ENCODE results near the gene GSK3A. TPM values are rescaled to one million over a fixed set of nuclear protein-coding genes. Genes with fewer than 3 reads are reported as not detected.
A peak's percentile ranks its signal among the peaks of the same experiment; 100 is the strongest.

Gene GSK3A
- total RNA-seq, 1 experiment from 2014 or later: 50.8 TPM

DNA sequence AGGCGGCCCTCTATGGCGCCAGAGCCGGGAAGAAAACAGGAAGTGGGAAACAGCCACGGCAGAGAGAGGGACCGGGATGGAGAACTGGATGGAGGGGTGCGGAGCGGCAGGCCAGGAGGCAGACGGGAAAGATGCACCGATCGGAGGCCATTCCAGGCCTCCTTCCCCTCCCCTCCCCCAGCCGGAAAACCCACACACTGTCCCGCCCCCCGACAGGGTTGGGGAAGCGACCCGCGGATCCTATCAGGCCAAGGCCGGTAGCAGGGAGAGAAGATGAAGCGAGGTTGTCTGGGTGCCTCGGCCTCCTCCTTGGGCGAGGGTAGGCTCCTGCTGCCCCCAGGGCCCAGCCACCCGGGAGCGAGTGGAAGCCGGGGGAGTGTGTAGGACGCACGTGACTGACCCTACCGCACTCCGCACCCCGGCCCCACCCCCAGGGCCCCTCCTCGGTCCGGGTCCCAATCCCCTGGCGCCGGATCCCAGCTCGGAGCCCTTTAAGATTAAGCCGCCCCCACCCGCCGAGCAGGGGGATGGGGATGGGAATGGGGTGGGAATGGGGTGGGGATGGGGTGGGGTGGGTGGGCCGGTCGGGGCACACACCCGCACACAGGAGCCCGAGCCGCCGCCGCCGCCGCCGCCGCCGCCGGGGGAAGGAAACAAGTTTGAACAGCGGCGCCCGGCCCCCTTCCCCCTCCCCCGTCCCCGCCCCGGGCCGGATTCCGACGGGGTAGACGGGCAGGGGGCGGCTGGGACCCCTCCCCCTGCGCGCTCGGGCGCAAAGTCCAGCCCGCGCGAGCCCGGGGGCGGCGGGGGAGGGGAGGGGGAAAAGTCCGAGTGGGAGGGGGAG is 11.1 kb upstream of the GSK3A start (continued):
- TF ChIP-seq, protein P1, sequence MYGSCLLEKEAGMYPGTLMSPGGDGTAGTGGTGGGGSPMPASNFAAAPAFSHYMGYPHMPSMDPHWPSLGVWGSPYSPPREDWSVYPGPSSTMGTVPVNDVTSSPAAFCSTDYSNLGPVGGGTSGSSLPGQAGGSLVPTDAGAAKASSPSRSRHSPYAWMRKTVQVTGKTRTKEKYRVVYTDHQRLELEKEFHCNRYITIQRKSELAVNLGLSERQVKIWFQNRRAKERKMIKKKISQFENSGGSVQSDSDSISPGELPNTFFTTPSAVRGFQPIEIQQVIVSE (CRISPR knock-in tag; IDR thresholded peaks at IDR 0.05; ENCODE audit: borderline replicate concordance): no peak
- TF ChIP-seq, protein P2, sequence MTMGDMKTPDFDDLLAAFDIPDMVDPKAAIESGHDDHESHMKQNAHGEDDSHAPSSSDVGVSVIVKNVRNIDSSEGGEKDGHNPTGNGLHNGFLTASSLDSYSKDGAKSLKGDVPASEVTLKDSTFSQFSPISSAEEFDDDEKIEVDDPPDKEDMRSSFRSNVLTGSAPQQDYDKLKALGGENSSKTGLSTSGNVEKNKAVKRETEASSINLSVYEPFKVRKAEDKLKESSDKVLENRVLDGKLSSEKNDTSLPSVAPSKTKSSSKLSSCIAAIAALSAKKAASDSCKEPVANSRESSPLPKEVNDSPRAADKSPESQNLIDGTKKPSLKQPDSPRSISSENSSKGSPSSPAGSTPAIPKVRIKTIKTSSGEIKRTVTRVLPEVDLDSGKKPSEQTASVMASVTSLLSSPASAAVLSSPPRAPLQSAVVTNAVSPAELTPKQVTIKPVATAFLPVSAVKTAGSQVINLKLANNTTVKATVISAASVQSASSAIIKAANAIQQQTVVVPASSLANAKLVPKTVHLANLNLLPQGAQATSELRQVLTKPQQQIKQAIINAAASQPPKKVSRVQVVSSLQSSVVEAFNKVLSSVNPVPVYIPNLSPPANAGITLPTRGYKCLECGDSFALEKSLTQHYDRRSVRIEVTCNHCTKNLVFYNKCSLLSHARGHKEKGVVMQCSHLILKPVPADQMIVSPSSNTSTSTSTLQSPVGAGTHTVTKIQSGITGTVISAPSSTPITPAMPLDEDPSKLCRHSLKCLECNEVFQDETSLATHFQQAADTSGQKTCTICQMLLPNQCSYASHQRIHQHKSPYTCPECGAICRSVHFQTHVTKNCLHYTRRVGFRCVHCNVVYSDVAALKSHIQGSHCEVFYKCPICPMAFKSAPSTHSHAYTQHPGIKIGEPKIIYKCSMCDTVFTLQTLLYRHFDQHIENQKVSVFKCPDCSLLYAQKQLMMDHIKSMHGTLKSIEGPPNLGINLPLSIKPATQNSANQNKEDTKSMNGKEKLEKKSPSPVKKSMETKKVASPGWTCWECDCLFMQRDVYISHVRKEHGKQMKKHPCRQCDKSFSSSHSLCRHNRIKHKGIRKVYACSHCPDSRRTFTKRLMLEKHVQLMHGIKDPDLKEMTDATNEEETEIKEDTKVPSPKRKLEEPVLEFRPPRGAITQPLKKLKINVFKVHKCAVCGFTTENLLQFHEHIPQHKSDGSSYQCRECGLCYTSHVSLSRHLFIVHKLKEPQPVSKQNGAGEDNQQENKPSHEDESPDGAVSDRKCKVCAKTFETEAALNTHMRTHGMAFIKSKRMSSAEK (CRISPR knock-in tag; IDR thresholded peaks at IDR 0.05; ENCODE audit: borderline replicate concordance): no peak

DNA sequence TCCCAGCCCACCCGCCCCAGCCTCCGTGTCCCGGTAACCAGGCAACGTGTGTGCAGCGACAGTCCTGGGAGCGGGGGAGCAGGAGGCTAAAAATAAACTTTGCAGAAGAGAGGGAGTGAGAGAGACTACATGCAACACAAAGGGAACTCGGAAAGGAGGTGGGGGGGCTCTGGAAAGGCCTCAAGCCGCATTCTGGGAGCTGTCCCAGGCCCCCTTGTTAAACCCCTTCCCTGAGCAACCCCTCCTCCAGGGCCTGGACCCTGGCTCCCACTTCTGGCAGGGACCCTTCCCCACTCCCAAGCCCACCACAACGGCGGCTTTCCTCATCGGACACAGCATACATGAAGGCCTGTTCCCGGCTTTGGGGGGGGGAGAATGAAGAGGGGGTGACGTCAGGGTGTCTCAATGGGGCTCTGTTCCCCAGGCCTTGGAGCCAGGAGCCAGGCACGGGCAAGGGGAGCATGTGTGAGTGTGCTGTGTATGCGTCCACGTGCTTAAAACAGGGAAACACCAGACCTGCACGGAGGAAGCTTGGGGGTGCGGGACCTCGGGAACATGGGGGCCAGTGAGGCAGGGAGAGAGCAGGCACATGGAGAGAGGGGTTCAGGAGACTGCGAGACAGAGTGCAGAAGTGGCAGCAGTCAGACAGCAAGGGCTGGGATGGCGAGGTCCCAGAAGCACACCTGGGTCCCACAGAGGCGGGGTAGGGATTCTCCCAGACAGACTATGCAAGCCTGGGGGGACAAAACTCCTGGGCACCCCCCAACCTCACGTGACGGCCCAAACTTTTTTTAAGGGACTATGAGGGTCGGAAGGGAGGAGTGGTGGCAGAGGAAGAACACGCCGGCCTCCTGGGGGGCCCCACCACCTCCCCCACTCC is 10.2 kb upstream of the GSK3A start:
- Mint-ChIP-seq H3K4me3 (peak overlapping the region; percentile 90), H3K36me3 (no peaks in the 10 kb centered on the region), H3K27ac (peak overlapping the region; percentile 99), H3K4me1 (peaks cover 32% of the 10 kb centered on the region), H3K9me3 (no peaks in the 10 kb centered on the region), H3K27me3 (ENCODE audit: low read depth) (peaks cover 11% of the 10 kb centered on the region)
- ATAC-seq: no peak
- CTCF ChIA-PET: interaction anchor here (1.0 to 3.5 kb wide), 4 partner anchors 8 to 27 kb away, joined by 3 to 26 read pairs (median 4); no protein-coding TSS in a partner anchor
- TF ChIP-seq, protein P3, sequence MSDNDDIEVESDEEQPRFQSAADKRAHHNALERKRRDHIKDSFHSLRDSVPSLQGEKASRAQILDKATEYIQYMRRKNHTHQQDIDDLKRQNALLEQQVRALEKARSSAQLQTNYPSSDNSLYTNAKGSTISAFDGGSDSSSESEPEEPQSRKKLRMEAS (CRISPR knock-in tag; IDR thresholded peaks at IDR 0.05): 0 out of 2 replicates have a peak, but pooled peaks have one; percentile 48
- no peak for TF ChIP-seq ZBTB21 (CRISPR knock-in tag; IDR thresholded peaks at IDR 0.05; ENCODE audit: borderline replicate concordance)
- TF ChIP-seq, protein P4, sequence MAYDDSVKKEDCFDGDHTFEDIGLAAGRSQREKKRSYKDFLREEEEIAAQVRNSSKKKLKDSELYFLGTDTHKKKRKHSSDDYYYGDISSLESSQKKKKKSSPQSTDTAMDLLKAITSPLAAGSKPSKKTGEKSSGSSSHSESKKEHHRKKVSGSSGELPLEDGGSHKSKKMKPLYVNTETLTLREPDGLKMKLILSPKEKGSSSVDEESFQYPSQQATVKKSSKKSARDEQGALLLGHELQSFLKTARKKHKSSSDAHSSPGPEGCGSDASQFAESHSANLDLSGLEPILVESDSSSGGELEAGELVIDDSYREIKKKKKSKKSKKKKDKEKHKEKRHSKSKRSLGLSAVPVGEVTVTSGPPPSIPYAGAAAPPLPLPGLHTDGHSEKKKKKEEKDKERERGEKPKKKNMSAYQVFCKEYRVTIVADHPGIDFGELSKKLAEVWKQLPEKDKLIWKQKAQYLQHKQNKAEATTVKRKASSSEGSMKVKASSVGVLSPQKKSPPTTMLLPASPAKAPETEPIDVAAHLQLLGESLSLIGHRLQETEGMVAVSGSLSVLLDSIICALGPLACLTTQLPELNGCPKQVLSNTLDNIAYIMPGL (CRISPR knock-in tag; IDR thresholded peaks at IDR 0.05): 0 out of 2 replicates have a peak, but pooled peaks have one; percentile 16
- DNase-seq (ENCODE audit: low spot score): no peak
- POLR2A ChIA-PET: interaction anchor here (1.2 kb wide), 1 partner anchor 27 kb away, joined by 3 read pairs; no protein-coding TSS in a partner anchor

DNA sequence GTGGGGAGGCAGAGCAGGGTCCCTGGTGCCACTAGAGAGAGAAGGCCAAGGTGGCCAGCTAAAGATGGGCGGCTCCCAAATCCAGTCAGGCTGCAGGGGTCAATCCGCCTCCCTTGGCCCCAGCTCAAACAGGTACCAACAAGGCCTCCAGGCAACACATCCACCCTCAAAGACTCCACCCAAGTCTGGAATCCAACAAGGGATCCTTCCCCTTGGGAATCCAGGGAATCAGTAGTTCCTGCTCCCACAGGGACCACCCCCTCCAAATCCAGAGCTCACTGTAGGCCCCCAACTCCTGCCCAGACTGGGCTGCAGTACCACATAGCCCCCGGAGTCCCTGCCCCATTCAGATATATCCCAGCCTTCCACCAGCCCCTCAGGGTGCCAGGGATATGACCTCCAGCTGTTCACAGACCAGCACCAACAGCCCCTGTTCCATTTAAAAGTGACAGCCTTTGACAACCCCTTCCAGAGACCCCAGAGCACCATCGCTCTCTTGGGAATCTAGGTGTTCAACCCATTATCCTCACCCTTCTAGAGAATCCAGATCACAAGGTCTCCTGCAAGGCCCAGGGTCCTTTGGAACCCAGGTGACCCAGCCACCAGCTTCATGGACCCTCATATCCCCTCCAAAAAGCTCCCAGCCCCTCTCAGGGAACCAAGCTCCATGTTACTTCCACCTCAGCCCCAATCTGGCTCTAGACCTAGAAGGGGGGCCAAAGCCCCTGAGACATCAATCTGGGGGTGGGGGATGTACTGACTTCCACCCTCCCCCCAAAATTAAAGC is 9.4 kb upstream of the GSK3A start:
- Mint-ChIP-seq H3K36me3 (no peaks in the 10 kb centered on the region), H3K27me3 (ENCODE audit: low read depth) (peaks cover 7% of the 10 kb centered on the region), H3K9me3 (no peaks in the 10 kb centered on the region), H3K4me1 (peaks cover 35% of the 10 kb centered on the region), H3K4me3 (peak overlapping the region; percentile 90), H3K27ac (peak overlapping the region; percentile 87)
- no peak for DNase-seq (ENCODE audit: low spot score)
- no peak for ATAC-seq
- ChIA-PET CTCF (interaction anchor here (1.1 to 3.5 kb wide), 4 partner anchors 9 to 119 kb away, joined by 3 to 26 read pairs (median 4); partner anchors contain the start of gene POU2F2), POLR2A (interaction anchor here (1.2 kb wide), 2 partner anchors 16 to 28 kb away, joined by 3 read pairs; no protein-coding TSS in a partner anchor)
- TF ChIP-seq EMX1 (CRISPR knock-in tag; IDR thresholded peaks at IDR 0.05) (no peak), ZNF232 (CRISPR knock-in tag; IDR thresholded peaks at IDR 0.05) (no peak), ZNF121 (CRISPR knock-in tag; IDR thresholded peaks at IDR 0.05) (no peak), ZNF416 (CRISPR knock-in tag; IDR thresholded peaks at IDR 0.05) (no peak), FOXJ3 (CRISPR knock-in tag; IDR thresholded peaks at IDR 0.05; ENCODE audit: borderline replicate concordance) (no peak), ZNF138 (CRISPR knock-in tag; conservative IDR thresholded peaks at IDR 0.05) (no peak), HMGA2 (CRISPR knock-in tag; IDR thresholded peaks at IDR 0.05) (no peak)
- TF ChIP-seq, protein P5, sequence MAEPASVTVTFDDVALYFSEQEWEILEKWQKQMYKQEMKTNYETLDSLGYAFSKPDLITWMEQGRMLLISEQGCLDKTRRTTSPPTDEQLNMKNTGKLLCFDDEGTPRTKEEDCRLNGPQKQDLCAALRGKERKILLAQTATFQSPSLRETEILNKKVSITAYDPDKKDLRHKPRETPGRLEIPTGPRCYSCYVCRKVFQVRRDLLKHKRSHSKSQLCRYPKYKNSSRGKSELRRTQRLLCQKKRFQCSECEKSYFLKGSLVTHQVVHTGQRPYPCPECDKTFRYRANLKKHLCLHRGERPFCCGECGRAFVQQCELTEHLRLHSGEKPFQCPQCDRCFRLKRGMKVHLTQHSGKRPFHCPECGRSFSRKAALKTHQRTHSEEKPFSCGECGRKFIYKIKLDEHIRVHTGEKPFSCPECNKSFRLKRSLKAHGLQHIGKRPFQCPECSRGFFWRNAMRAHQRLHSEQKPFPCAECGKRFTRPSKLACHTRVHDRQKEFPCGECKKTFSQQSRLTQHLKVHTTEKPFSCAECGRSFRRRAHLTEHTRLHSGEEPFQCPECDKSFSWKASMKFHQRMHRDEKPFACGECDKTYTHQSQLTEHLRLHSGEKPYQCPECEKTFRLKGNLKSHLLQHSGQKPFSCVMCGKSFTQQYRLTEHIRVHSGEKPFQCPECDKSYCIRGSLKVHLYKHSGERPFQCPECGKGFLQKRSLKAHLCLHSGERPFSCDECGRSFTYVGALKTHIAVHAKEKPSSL (CRISPR knock-in tag; conservative IDR thresholded peaks at IDR 0.05): no peak

All from WTC11 (cell line).